IMR-90 (cell line): ENCODE results near the gene DDX60.

Source experiments
- CTCF ChIP-seq: conservative IDR thresholded peaks from 2 replicates; pipeline ENCODE4 v1.5.1; 2012; ENCODE audit warnings: mild to moderate bottlenecking, low read depth, low read length, improper control_type of control experiment
- POLR2A ChIP-seq: IDR thresholded peaks from 2 replicates; pipeline ENCODE4 v1.6.1; 2012; ENCODE audit warnings: mild to moderate bottlenecking, low read depth, low read length

GRCh38 chr4:168308912-168309311, 9.6 kb downstream of the DDX60 start:
- no peak for TF ChIP-seq POLR2A
- no peak for TF ChIP-seq CTCF
